SK-N-SH (cell line): ENCODE results near the gene ASB14. TPM values are rescaled to one million over a fixed set of nuclear protein-coding genes. Genes with fewer than 3 reads are reported as not detected.

Experiments
- CTCF ChIA-PET: fragments of 300-600, 350-600 bp; formaldehyde crosslinking; extraction: SDS; loops from one replicate; lab custom pipeline; 2021; lab: Yijun Ruan, JAX
- POLR2A ChIA-PET: fragments of 350-600 bp; sonication (Branson Sonifier 250); formaldehyde crosslinking; extraction: SDS; loops from one replicate; lab custom pipeline; 2020; ENCODE audit warnings: antibody characterized with exemption, inconsistent platforms; lab: Yijun Ruan, JAX
- DNase-seq: peaks from one replicate; pipeline ENCODE4 v3.0.0; 2012
- H2AFZ ChIP-seq: fragments of 200-600 bp; sonication (generic); 2 replicates; pipeline ENCODE4 v1.8.1; 2016; ENCODE audit warnings: antibody characterized with exemption, mild to moderate bottlenecking, low read depth
- H3F3A ChIP-seq: fragments of 200-600 bp; sonication (generic); replicated peaks from 2 replicates; pipeline ENCODE3; 2016; ENCODE audit warnings: antibody characterized with exemption, mild to moderate bottlenecking; ENCODE audit not compliant: insufficient read depth
- H3K27ac ChIP-seq, 2 experiments: fragments of 200-500 bp in 1 of 2; fragments of 200-600 bp in 1 of 2; sonication (Bioruptor generic) in 1 of 2; sonication (generic), shearing (Covaris generic) in 1 of 2; 2 replicates each; pipeline versions ENCODE4 v1.5.1 to v1.6.1; 2014 to 2016; ENCODE audit warnings: low read depth in 2 of 2, inconsistent platforms in 1 of 2, low read length in 1 of 2, mild to moderate bottlenecking in 1 of 2, mixed read lengths in 1 of 2
- H3K27me3 ChIP-seq: fragments of 200-600 bp; sonication (generic), shearing (Covaris generic); 2 replicates; pipeline ENCODE4 v1.6.1; 2016; ENCODE audit warnings: mixed run types; ENCODE audit not compliant: insufficient read depth
- H3K36me3 ChIP-seq, 2 experiments: fragments of 200-500 bp in 1 of 2; fragments of 200-600 bp in 1 of 2; sonication (Bioruptor generic) in 1 of 2; sonication (generic) in 1 of 2; replicated peaks in 1 of 2; 2 replicates each; pipeline versions ENCODE3 to v1.5.1; 2014 to 2016; ENCODE audit warnings: low read length in 1 of 2, mild to moderate bottlenecking in 1 of 2; ENCODE audit not compliant: insufficient read depth in 2 of 2, control insufficient read depth in 1 of 2
- H3K4me1 ChIP-seq, 2 experiments: fragments of 200-500 bp in 1 of 2; fragments of 200-600 bp in 1 of 2; sonication (Bioruptor generic) in 1 of 2; sonication (generic), shearing (Covaris generic) in 1 of 2; 2 replicates each; pipeline versions ENCODE4 v1.5.1 to v1.6.1; 2014 to 2016; ENCODE audit warnings: low read depth in 1 of 2, low read length in 1 of 2, mixed run types in 1 of 2; ENCODE audit not compliant: insufficient read depth in 2 of 2, control insufficient read depth in 1 of 2
- H3K4me2 ChIP-seq: fragments of 200-600 bp; sonication (generic), shearing (Covaris generic); 2 replicates; pipeline ENCODE4 v1.6.1; 2017; ENCODE audit warnings: mixed run types
- H3K4me3 ChIP-seq, 2 experiments: fragments of 200-500 bp in 1 of 2; fragments of 200-600 bp in 1 of 2; sonication (Bioruptor generic) in 1 of 2; sonication (generic), shearing (Covaris generic) in 1 of 2; 2 replicates each; pipeline versions ENCODE4 v1.5.1 to v1.8.1; 2014 to 2016; ENCODE audit warnings: low read depth in 2 of 2, inconsistent platforms in 1 of 2, low read length in 1 of 2, mild to moderate bottlenecking in 1 of 2, mixed read lengths in 1 of 2, moderate library complexity in 1 of 2
- H3K79me2 ChIP-seq: fragments of 200-600 bp; sonication (generic); 2 replicates; pipeline ENCODE4 v1.8.1; 2017; ENCODE audit warnings: mild to moderate bottlenecking; ENCODE audit not compliant: insufficient read depth
- H3K9ac ChIP-seq: fragments of 200-600 bp; sonication (generic); 2 replicates; pipeline ENCODE4 v1.6.1; 2017; ENCODE audit warnings: mixed run types
- H3K9me2 ChIP-seq: fragments of 200-600 bp; sonication (generic); 2 replicates; pipeline ENCODE4 v1.6.1; 2017; ENCODE audit warnings: mixed run types
- H3K9me3 ChIP-seq: fragments of 200-600 bp; sonication (generic); 2 replicates; pipeline ENCODE4 v1.6.1; 2017; ENCODE audit warnings: mixed run types, mild to moderate bottlenecking, moderate library complexity
- H4K20me1 ChIP-seq: fragments of 200-600 bp; sonication (generic); 2 replicates; pipeline ENCODE4 v1.6.1; 2017; ENCODE audit warnings: mild to moderate bottlenecking, mixed run types; ENCODE audit not compliant: insufficient read depth
- ELF1 ChIP-seq: IDR thresholded peaks from 2 replicates; pipeline ENCODE4 v1.4.0; 2012
- EP300 ChIP-seq, 2 experiments: IDR thresholded peaks; 2 replicates each; pipeline versions ENCODE4 v1.4.0 to v1.6.1; 2012; ENCODE audit warnings: borderline replicate concordance in 1 of 2, low read depth in 1 of 2, low read length in 1 of 2
- EZH2phosphoT487 ChIP-seq: fragments of 200-600 bp; sonication (generic); IDR thresholded peaks from 2 replicates; pipeline ENCODE4 v1.6.1; 2017; ENCODE audit warnings: low read depth, mixed run types, mild to moderate bottlenecking, antibody characterized with exemption, moderate library complexity, borderline replicate concordance
- FOSL2 ChIP-seq: IDR thresholded peaks from 2 replicates; pipeline ENCODE4 v1.4.0; 2012; ENCODE audit warnings: low read depth, mild to moderate bottlenecking, moderate library complexity, borderline replicate concordance
- GABPA ChIP-seq: IDR thresholded peaks from 2 replicates; pipeline ENCODE4 v1.4.0; 2012; ENCODE audit warnings: low read depth, mild to moderate bottlenecking
- GATA2 ChIP-seq: sonication (generic); formaldehyde crosslinking; IDR thresholded peaks from 2 replicates; pipeline ENCODE4 v1.5.0; 2020; ENCODE audit warnings: mild to moderate bottlenecking, missing genetic modification reagents
- RAD21 ChIP-seq: IDR thresholded peaks from 2 replicates; pipeline ENCODE4 v1.6.1; 2012; ENCODE audit warnings: mild to moderate bottlenecking, low read length
- RFX5 ChIP-seq: IDR thresholded peaks from 2 replicates; pipeline ENCODE4 v1.6.1; 2012; ENCODE audit warnings: mild to moderate bottlenecking, improper control_type of control experiment, low read length
- SMC3 ChIP-seq: IDR thresholded peaks from 2 replicates; pipeline ENCODE4 v1.6.1; 2012; ENCODE audit warnings: low read depth, low read length, improper control_type of control experiment
- TAF1 ChIP-seq: IDR thresholded peaks from 2 replicates; pipeline ENCODE4 v1.6.1; 2012; ENCODE audit warnings: low read depth, mild to moderate bottlenecking, low read length, moderate library complexity, borderline replicate concordance
- TCF12 ChIP-seq: IDR thresholded peaks from 2 replicates; pipeline ENCODE4 v1.4.0; 2012
- USF2 ChIP-seq: fragments of 150-350 bp; IDR thresholded peaks from 2 replicates; pipeline ENCODE4 v1.6.1; 2017; ENCODE audit warnings: antibody characterized with exemption, low read length, low read depth, borderline replicate concordance
- YY1 ChIP-seq: IDR thresholded peaks from 2 replicates; pipeline ENCODE4 v1.4.0; 2012; ENCODE audit warnings: low read depth, mild to moderate bottlenecking
- WGBS: methylation state at CpG from one replicate; pipeline ENCODE4 v1.1.6; 2017; ENCODE audit warnings: low lambda C conversion rate; 5-methylcytosine and 5-hydroxymethylcytosine counted together
- polyA plus RNA-seq, 3 experiments: library from polyadenylated mRNA; depleted of rRNA; stranded (reverse); fragments of >200 nt; gene quantifications; 2 replicates each; pipeline ENCODE4 v1.2.3, GENCODE V29; 2012
- TF ChIP-seq, protein P1 (sequence below): IDR thresholded peaks from 2 replicates; pipeline ENCODE4; 2012
- TF ChIP-seq, protein P2 (sequence below): IDR thresholded peaks from 2 replicates; pipeline ENCODE4 v1.4.0; 2012; ENCODE audit warnings: low read depth, borderline replicate concordance

The ASB14 gene
- polyA plus RNA-seq, 1 of the 3 experiments (the other 2 are of a cell fraction) = not detected

DNA sequence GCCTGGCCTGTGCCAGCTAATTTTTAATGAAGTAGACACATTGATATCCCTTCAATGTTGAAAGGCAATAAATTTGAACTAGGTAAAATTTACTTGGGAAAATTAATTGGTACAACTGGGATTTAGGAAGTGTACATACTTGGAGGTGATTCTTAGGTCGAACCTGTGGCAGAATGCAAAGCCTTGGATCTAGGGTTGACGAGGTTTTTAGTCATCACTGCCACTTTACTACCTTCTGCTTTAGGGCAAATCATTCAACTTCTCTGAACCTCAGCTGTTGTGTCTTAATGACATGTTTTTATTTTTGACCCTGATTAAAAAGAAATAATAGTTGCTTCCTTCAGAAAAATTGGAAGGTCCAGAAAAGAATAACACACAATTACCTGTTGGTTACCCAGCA is 62.5 kb downstream of the ASB14 start:
- 97% methylated on average over 2 of the region's 2 CpGs for WGBS

More for the DNA sequence above, 62.5 kb downstream of the ASB14 start:
- Histone ChIP-seq H3K4me3 (no peak overlapping the region), H3K9me2 (no peaks in the 10 kb centered on the region), H3K79me2 (peaks cover 72% of the 10 kb centered on the region), H3K9me3 (no peaks in the 10 kb centered on the region), H3K4me1 (peaks cover 0 to 12% of the 10 kb centered on the region in 2 experiments; a peak in 2 of 4 replicates), H3K27ac (no peak overlapping the region), H2AFZ (no peak overlapping the region), H3K36me3 (peaks cover 0 to 4% of the 10 kb centered on the region in 2 experiments), H3K9ac (no peak overlapping the region), H3K4me2 (no peak overlapping the region), H3K27me3 (no peaks in the 10 kb centered on the region), H4K20me1 (peaks cover 27% of the 10 kb centered on the region), H3F3A (peaks cover 11% of the 10 kb centered on the region)
- TF ChIP-seq TAF1 (no peak), TCF12 (no peak), RFX5 (no peak), EP300 (IDR thresholded peaks at IDR 0.05; ENCODE audit: borderline replicate concordance in 1 of 2, low read depth in 1 of 2, low read length in 1 of 2) (no peak), YY1 (no peak), RAD21 (no peak), SMC3 (no peak), FOSL2 (no peak), EZH2phosphoT487 (no peak), GATA2 (CRISPR knock-in tag) (no peak), USF2 (no peak), ELF1 (no peak), GABPA (no peak)
- TF ChIP-seq, protein P1, sequence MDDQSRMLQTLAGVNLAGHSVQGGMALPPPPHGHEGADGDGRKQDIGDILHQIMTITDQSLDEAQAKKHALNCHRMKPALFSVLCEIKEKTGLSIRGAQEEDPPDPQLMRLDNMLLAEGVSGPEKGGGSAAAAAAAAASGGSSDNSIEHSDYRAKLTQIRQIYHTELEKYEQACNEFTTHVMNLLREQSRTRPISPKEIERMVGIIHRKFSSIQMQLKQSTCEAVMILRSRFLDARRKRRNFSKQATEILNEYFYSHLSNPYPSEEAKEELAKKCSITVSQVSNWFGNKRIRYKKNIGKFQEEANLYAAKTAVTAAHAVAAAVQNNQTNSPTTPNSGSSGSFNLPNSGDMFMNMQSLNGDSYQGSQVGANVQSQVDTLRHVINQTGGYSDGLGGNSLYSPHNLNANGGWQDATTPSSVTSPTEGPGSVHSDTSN = no peak
- TF ChIP-seq, protein P2, sequence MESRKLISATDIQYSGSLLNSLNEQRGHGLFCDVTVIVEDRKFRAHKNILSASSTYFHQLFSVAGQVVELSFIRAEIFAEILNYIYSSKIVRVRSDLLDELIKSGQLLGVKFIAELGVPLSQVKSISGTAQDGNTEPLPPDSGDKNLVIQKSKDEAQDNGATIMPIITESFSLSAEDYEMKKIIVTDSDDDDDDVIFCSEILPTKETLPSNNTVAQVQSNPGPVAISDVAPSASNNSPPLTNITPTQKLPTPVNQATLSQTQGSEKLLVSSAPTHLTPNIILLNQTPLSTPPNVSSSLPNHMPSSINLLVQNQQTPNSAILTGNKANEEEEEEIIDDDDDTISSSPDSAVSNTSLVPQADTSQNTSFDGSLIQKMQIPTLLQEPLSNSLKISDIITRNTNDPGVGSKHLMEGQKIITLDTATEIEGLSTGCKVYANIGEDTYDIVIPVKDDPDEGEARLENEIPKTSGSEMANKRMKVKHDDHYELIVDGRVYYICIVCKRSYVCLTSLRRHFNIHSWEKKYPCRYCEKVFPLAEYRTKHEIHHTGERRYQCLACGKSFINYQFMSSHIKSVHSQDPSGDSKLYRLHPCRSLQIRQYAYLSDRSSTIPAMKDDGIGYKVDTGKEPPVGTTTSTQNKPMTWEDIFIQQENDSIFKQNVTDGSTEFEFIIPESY = no peak
- DNase-seq = no peak
- POLR2A ChIA-PET = no interaction called here
- CTCF ChIA-PET = interaction anchor here (0.9 kb wide), 1 partner anchor 51 kb away, joined by 3 read pairs; no protein-coding TSS in a partner anchor
